ENCODE data around the gene ELMOD3. TPM values are rescaled to one million over a fixed set of nuclear protein-coding genes. Genes with fewer than 3 reads are reported as not detected.

ELMOD3 gene
- total and polyA plus RNA-seq, 9 of the 15 experiments (the other 6 are each of a cell fraction or from before 2014, with no cell fraction given), result 2.7 to 18.7 (median 11.6) TPM

- TF ChIP-seq HMGN3 (IDR thresholded peaks at IDR 0.05; ENCODE audit: borderline replicate concordance, extremely low read depth, insufficient read length, low read depth, low read length), result no peak
- TF ChIP-seq, protein P1, sequence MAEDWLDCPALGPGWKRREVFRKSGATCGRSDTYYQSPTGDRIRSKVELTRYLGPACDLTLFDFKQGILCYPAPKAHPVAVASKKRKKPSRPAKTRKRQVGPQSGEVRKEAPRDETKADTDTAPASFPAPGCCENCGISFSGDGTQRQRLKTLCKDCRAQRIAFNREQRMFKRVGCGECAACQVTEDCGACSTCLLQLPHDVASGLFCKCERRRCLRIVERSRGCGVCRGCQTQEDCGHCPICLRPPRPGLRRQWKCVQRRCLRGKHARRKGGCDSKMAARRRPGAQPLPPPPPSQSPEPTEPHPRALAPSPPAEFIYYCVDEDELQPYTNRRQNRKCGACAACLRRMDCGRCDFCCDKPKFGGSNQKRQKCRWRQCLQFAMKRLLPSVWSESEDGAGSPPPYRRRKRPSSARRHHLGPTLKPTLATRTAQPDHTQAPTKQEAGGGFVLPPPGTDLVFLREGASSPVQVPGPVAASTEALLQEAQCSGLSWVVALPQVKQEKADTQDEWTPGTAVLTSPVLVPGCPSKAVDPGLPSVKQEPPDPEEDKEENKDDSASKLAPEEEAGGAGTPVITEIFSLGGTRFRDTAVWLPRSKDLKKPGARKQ (CRISPR knock-in tag; IDR thresholded peaks at IDR 0.05), result no peak
- no peak for TF ChIP-seq ZKSCAN1 (IDR thresholded peaks at IDR 0.05; ENCODE audit: low read depth, low read length)
- TF ChIP-seq ZNF318 (IDR thresholded peaks at IDR 0.05; ENCODE audit: borderline replicate concordance in 1 of 2, low read depth in 1 of 2), result no peak
Measured at GRCh38 chr2:85326406-85327159, 28.0 kb upstream of the ELMOD3 start (continued).

Measured in K562 (cell line).